ENCODE measurements around the gene CCL27.

DNA sequence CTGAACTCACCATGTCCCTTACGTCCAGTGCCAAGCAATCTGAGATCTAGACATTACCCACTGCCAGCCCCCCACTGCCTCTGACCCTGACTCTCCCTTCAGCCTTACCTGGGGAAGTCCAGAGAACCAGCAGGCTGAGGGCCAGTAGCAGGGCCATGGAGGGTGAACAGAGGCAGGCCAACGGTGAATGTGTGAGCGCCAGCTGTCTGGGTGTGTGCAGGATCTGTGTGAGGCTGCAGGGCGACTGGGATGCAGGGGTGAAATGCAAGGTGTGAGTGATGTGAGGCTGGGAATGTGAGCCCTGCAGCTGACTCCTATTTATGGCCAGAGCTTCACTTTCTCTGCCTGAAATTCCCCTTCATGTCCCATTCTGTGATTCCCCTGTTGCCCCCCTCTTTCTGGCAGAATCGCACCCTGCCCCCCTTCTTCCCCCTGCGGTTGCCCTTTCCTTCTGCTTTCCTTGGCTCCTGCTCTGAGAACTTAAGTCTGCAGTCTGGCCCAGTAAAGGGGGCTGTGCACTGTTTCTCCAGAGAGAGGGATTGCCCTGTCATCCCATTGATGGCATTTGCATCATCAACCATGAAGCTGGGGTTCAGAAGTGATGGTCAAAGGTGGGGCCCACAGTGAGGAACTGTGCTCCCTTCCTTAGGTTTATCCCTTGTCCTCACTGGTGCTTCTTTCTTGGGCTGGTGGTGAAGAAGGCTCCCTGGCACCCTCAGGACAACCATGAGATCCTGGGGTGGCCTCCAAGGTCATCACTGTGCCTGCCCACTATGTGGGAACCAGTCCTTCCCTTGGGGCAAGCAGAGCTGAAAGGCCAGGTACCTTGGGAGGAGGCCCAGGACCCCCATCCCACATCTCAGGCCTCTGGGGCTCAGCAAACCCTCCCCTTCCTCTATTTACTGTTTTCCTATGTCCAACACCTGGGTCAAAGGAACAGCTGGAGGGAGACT lies 28.8 kb upstream of the CCL27 start, which contains the start of gene CCL19:
- TF ChIP-seq YY1 (IDR thresholded peaks at IDR 0.05; ENCODE audit: insufficient read depth, insufficient read length) (no peak), ZNF274 (IDR thresholded peaks at IDR 0.05; ENCODE audit: low read depth, low read length) (no peak)

Measured in NT2/D1 (cell line).